K562 (cell line): ENCODE measurements around the gene IER3IP1. TPM values are rescaled to one million over a fixed set of nuclear protein-coding genes. Genes with fewer than 3 reads are reported as not detected.

Source experiments
- ATAC-seq: fragments of 200-7000 bp; cut with Tn5 transposase; 3 replicates; pipeline ENCODE4 v1.9.1; 2020; ENCODE audit warnings: moderate library complexity
- BruUV-seq: library from RNA; stranded (reverse); fragments of 400-500 nt; replicated peaks from 2 replicates; lab custom pipeline; 2021; lab: Mats Ljungman, UMichigan
- CTCF ChIA-PET: fragments of 300-600 bp; formaldehyde crosslinking; extraction: SDS; loops from one replicate; lab custom pipeline; 2021; ENCODE audit warnings: low intra/inter-chr PET ratio; lab: Yijun Ruan, JAX
- POLR2A ChIA-PET: fragments of 300-600, 350-650 bp; sonication (Branson Sonifier 250); formaldehyde crosslinking; extraction: SDS; loops from one replicate; lab custom pipeline; 2021; ENCODE audit warnings: antibody characterized with exemption, inconsistent platforms; lab: Yijun Ruan, JAX
- DNase-seq, 4 experiments: peaks; one replicate each; pipeline versions ENCODE4 v3.0.0 to v3.0.0-alpha.2; 2011 to 2018; ENCODE audit warnings: low spot score in 3 of 4, mixed read lengths in 3 of 4; ENCODE audit errors: extremely low read depth in 1 of 4
- FAIRE-seq: peaks from 2 replicates; lab custom pipeline; 2011; peaks lifted over from hg19 to GRCh38; lab: Jason Lieb, UNC
- H2AFZ ChIP-seq: 2 replicates; pipeline ENCODE4 v1.6.0; 2011; ENCODE audit warnings: low read depth, low read length, control low read depth, inconsistent platforms
- H3K27ac ChIP-seq: fragments of 200-600 bp; 3 replicates; pipeline ENCODE4 v1.8.0; 2011; ENCODE audit warnings: low read depth, mild to moderate bottlenecking, control low read depth, inconsistent platforms, low read length, moderate library complexity, mixed read lengths; ENCODE audit errors: extremely low read depth
- H3K27me3 ChIP-seq, 2 experiments: fragments of 300-600 bp in 1 of 2; 2 replicates in 1 of 2; 3 replicates in 1 of 2; pipeline versions ENCODE4 v1.6.0 to v1.8.0; 2011; ENCODE audit warnings: inconsistent platforms in 2 of 2, low read length in 2 of 2, mild to moderate bottlenecking in 1 of 2, mixed read lengths in 1 of 2, moderate library complexity in 1 of 2; ENCODE audit not compliant: control insufficient read depth in 2 of 2, insufficient read depth in 2 of 2
- H3K36me3 ChIP-seq: fragments of 300-600 bp; 3 replicates; pipeline ENCODE4 v1.8.0; 2011; ENCODE audit warnings: mild to moderate bottlenecking, low read length, inconsistent platforms; ENCODE audit not compliant: control insufficient read depth, insufficient read depth
- H3K4me1 ChIP-seq, 2 experiments: fragments of 200-600 bp in 1 of 2; replicated peaks in 1 of 2; 2 replicates in 1 of 2; 3 replicates in 1 of 2; pipeline versions ENCODE4 v1.5.1 to v1.8.0; 2011; ENCODE audit warnings: inconsistent platforms in 2 of 2, low read length in 2 of 2, mild to moderate bottlenecking in 1 of 2, mixed read lengths in 1 of 2, moderate library complexity in 1 of 2; ENCODE audit not compliant: control insufficient read depth in 2 of 2, insufficient read depth in 2 of 2
- H3K4me2 ChIP-seq: 2 replicates; pipeline ENCODE4 v1.6.1; 2011; ENCODE audit warnings: low read length, control low read depth, inconsistent platforms, mixed read lengths; ENCODE audit not compliant: insufficient read depth
- H3K4me3 ChIP-seq: fragments of 200-600 bp; sonication (generic), shearing (Covaris generic); 2 replicates; pipeline ENCODE4 v1.5.1; 2016; ENCODE audit warnings: control low read depth, inconsistent platforms
- H3K79me2 ChIP-seq: fragments of 200-600 bp; 3 replicates; pipeline ENCODE4 v1.8.0; 2011; ENCODE audit warnings: low read length, inconsistent platforms; ENCODE audit not compliant: control insufficient read depth, insufficient read depth
- H3K9ac ChIP-seq, 2 experiments: 2 replicates each; pipeline versions ENCODE4 v1.6.0 to v1.6.1; 2011; ENCODE audit warnings: low read depth in 2 of 2, low read length in 2 of 2, control low read depth in 1 of 2, inconsistent platforms in 1 of 2, mild to moderate bottlenecking in 1 of 2, mixed read lengths in 1 of 2; ENCODE audit not compliant: insufficient read depth in 1 of 2
- H3K9me1 ChIP-seq: one replicate; pipeline ENCODE4 v1.6.0; 2011; ENCODE audit warnings: inconsistent platforms, mild to moderate bottlenecking, low read length, moderate library complexity; ENCODE audit not compliant: control insufficient read depth, insufficient read depth
- H3K9me3 ChIP-seq: replicated peaks from 2 replicates; pipeline ENCODE4 v1.5.1; 2011; ENCODE audit warnings: low read depth, low read length, inconsistent platforms; ENCODE audit not compliant: control insufficient read depth, insufficient read depth
- H4K20me1 ChIP-seq: replicated peaks from 2 replicates; pipeline ENCODE4 v1.6.1; 2011; ENCODE audit warnings: low read length, inconsistent platforms, mixed read lengths; ENCODE audit not compliant: control insufficient read depth, insufficient read depth
- ARID2 ChIP-seq: fragments of 450-650 bp; IDR thresholded peaks from 2 replicates; pipeline ENCODE4 v1.6.1; 2017; ENCODE audit warnings: antibody characterized with exemption, mild to moderate bottlenecking
- BACH1 ChIP-seq: fragments of 200-800 bp; sonication (Bioruptor generic); IDR thresholded peaks from 2 replicates; pipeline ENCODE4 v1.6.1; 2016; ENCODE audit warnings: missing genetic modification characterization, missing compliant biosample characterization
- CBX1 ChIP-seq: sonication (generic); IDR thresholded peaks from 2 replicates; pipeline ENCODE4 v1.6.1; 2016; ENCODE audit warnings: antibody characterized with exemption, low read depth, mild to moderate bottlenecking
- DDX20 ChIP-seq: fragments of 450-650 bp; IDR thresholded peaks from 2 replicates; pipeline ENCODE4 v1.6.1; 2016; ENCODE audit warnings: missing genetic modification characterization, low read depth, mild to moderate bottlenecking, missing compliant biosample characterization, moderate library complexity
- EWSR1 ChIP-seq: fragments of 450-650 bp; IDR thresholded peaks from 2 replicates; pipeline ENCODE4 v1.6.1; 2018; ENCODE audit warnings: borderline replicate concordance, mild to moderate bottlenecking, low read depth, moderate library complexity; ENCODE audit not compliant: partially characterized antibody
- KAT7 ChIP-seq: sonication (generic); formaldehyde crosslinking; IDR thresholded peaks from 2 replicates; pipeline ENCODE4 v1.8.0; 2022; ENCODE audit warnings: missing genetic modification reagents, mild to moderate bottlenecking, borderline replicate concordance
- POLR2A ChIP-seq: fragments of 450-650 bp; conservative IDR thresholded peaks from 2 replicates; pipeline ENCODE4 v1.6.1; 2016
- POLR2G ChIP-seq: fragments of 200-400 bp; formaldehyde crosslinking; IDR thresholded peaks from 2 replicates; pipeline ENCODE4 v1.6.1; 2017; ENCODE audit warnings: low read depth, mild to moderate bottlenecking, antibody characterized with exemption, low read length, moderate library complexity
- SMAD1 ChIP-seq: fragments of 150-350 bp; IDR thresholded peaks from 2 replicates; pipeline ENCODE4 v1.6.1; 2014; ENCODE audit warnings: low read length, low read depth; ENCODE audit not compliant: partially characterized antibody
- SMARCA5 ChIP-seq: fragments of 450-650 bp; IDR thresholded peaks from 2 replicates; pipeline ENCODE4 v1.6.1; 2016
- STAG1 ChIP-seq: sonication (generic); formaldehyde crosslinking; IDR thresholded peaks from 2 replicates; pipeline ENCODE4 v1.5.0; 2020; ENCODE audit warnings: missing genetic modification reagents, borderline replicate concordance
- WHSC1 ChIP-seq: IDR thresholded peaks from one replicate; pipeline ENCODE4 v1.6.1; 2012; ENCODE audit warnings: low read length, control low read depth, inconsistent platforms
- YBX1 ChIP-seq: fragments of 450-650 bp; IDR thresholded peaks from 2 replicates; pipeline ENCODE4 v1.7.1; 2016; ENCODE audit warnings: mild to moderate bottlenecking
- WGBS: fragments of 100-300 bp; shearing (Covaris generic); methylation state at CpG from one replicate; pipeline ENCODE4 v1.1.6; 2016; ENCODE audit warnings: low coverage, mixed read lengths; ENCODE audit not compliant: insufficient coverage; ENCODE audit errors: missing lambda C conversion rate; 5-methylcytosine and 5-hydroxymethylcytosine counted together
- in situ Hi-C: fragments of 300-500 bp; cut with MboI; formaldehyde crosslinking; loops from 4 replicates; pipeline ENCODE4 v1.15.0; 2018; ENCODE audit warnings: inconsistent platforms, mixed read lengths
- intact Hi-C: fragments of 100-400 bp; cut with micrococcal nuclease; formaldehyde crosslinking; loops from 2 replicates; pipeline ENCODE4 v1.14.2; 2022
- polyA plus RNA-seq, 8 experiments: library from polyadenylated mRNA; depleted of rRNA in 4 of 8; stranded (reverse) in 5 of 8; unstranded in 3 of 8; fragments of >200 nt; fragmentation: Nextera tagmentation in 2 of 8; fragmentation: Illumina TruSeq in 1 of 8; extraction: Ambion mirVana in 2 of 8; extraction: Trizol in 1 of 8; gene quantifications; 2 replicates each; pipeline versions ENCODE4 v1.2.1 to v1.2.3, GENCODE V29; 2011 to 2014; ENCODE audit warnings: inconsistent platforms in 1 of 8, missing spikeins in 1 of 8
- total RNA-seq, 7 experiments: library from RNA; depleted of rRNA in 6 of 7; stranded (reverse); fragments of >200 nt in 6 of 7; fragmentation: Illumina TruSeq in 2 of 7; extraction: Trizol in 2 of 7; gene quantifications; 2 replicates each; pipeline versions ENCODE4 v1.2.1 to v1.2.3, GENCODE V29; 2011 to 2021; ENCODE audit warnings: low replicate concordance in 1 of 7
- TF ChIP-seq, protein P1 (sequence below): fragments of 450-650 bp; formaldehyde crosslinking; IDR thresholded peaks from 2 replicates; pipeline ENCODE4 v1.4.0; 2022; ENCODE audit warnings: missing genetic modification characterization
- TF ChIP-seq, protein P2 (sequence below), 2 experiments: fragments of 450-650 bp; IDR thresholded peaks; 2 replicates each; pipeline ENCODE4 v1.6.1; 2016
- TF ChIP-seq, protein P3 (sequence below): sonication (generic); formaldehyde crosslinking; IDR thresholded peaks from 2 replicates; pipeline ENCODE4 v1.8.0; 2022; ENCODE audit warnings: mild to moderate bottlenecking, missing genetic modification reagents
- TF ChIP-seq, protein P4 (sequence below), 2 experiments: fragments of 450-650 bp in 1 of 2; sonication (generic) in 1 of 2; formaldehyde crosslinking in 1 of 2; IDR thresholded peaks in 1 of 2; conservative IDR thresholded peaks in 1 of 2; 2 replicates each; pipeline versions ENCODE4 v1.6.1 to v1.8.1; 2016 to 2023; ENCODE audit warnings: mild to moderate bottlenecking in 2 of 2, moderate library complexity in 2 of 2, inconsistent platforms in 1 of 2, missing genetic modification reagents in 1 of 2

The IER3IP1 gene
- total and polyA plus RNA-seq, 9 of the 15 experiments (the other 6 are each of a cell fraction or from before 2014, with no cell fraction given), result 9.0 to 38.2 (median 19.9) TPM

DNA sequence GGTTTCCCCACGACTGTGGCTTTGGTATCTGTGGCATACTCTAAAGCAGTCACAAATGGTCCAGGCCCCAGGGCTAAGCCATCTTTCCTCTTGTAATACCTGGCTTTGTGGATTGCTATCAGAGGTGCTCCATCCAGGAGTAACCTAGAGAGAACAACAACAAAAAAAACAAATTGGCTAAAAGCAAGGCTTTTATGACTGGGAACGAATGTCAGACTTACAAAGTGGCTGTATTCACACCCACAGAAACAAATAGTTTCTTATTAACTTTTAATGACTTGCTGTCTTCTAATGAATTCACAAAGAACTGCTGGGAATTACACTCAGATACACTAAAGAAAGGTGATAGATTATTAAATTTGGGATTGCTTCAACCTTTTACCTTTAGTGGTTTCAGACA is 61.0 kb downstream of the IER3IP1 start (continued):
- TF ChIP-seq, protein P1, sequence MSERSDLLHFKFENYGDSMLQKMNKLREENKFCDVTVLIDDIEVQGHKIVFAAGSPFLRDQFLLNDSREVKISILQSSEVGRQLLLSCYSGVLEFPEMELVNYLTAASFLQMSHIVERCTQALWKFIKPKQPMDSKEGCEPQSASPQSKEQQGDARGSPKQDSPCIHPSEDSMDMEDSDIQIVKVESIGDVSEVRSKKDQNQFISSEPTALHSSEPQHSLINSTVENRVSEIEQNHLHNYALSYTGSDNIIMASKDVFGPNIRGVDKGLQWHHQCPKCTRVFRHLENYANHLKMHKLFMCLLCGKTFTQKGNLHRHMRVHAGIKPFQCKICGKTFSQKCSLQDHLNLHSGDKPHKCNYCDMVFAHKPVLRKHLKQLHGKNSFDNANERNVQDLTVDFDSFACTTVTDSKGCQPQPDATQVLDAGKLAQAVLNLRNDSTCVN (CRISPR knock-in tag), result no peak
- TF ChIP-seq POLR2G (no peak), DDX20 (tag) (no peak)
- TF ChIP-seq, protein P2, sequence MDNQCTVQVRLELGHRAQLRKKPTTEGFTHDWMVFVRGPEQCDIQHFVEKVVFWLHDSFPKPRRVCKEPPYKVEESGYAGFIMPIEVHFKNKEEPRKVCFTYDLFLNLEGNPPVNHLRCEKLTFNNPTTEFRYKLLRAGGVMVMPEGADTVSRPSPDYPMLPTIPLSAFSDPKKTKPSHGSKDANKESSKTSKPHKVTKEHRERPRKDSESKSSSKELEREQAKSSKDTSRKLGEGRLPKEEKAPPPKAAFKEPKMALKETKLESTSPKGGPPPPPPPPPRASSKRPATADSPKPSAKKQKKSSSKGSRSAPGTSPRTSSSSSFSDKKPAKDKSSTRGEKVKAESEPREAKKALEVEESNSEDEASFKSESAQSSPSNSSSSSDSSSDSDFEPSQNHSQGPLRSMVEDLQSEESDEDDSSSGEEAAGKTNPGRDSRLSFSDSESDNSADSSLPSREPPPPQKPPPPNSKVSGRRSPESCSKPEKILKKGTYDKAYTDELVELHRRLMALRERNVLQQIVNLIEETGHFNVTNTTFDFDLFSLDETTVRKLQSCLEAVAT (IDR thresholded peaks at IDR 0.05), result no peak

DNA sequence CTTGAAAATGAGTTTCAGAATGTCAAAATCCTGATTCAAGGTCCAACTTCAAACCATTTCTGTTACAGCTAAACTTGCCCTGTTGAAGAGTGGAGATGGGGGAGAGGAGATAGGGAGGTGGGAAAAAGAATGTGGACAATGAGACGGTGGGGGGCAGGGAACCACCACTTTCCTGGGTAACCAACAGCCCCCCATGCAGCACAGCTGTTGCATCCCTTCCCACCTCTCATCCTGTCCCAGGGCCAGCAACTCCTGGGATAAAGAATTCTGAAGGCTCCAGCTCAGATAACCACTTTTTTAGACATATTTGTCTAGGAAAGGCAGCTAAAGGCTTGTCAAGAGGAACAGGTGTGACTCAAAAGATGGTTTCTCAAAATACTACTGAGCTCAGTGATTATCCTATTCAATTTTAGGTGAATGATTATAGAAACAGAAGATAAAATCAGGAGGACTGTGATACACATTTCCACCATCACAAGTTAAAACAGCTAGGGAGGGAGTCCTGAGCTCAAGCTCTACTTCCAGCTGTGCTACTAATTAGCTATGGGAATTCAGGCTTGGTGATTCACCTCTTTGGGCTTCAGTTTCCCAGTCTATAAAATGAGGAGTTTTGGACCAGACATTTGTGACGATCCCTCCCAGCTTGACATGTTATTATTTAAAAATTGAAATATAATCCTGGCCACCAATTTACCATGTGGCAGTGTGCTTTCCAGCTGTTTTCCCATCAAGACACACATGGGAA is 62.2 kb downstream of the IER3IP1 start:
- Histone ChIP-seq H3K79me2 (no peaks in the 10 kb centered on the region), H3K9me3 (no peaks in the 10 kb centered on the region), H3K4me3 (no peak overlapping the region), H3K9me1 (no peaks in the 10 kb centered on the region), H3K4me1 (no peaks in the 10 kb centered on the region), H4K20me1 (no peaks in the 10 kb centered on the region), H3K36me3 (peaks cover 37% of the 10 kb centered on the region; the same call in 2 of the 3 replicates), H3K27ac (no peak overlapping the region), H3K4me2 (no peak overlapping the region), H3K27me3 (no peaks in the 10 kb centered on the region), H3K9ac (no peak overlapping the region), H2AFZ (no peak overlapping the region)
- DNase-seq (no peak), FAIRE-seq (no peak), ATAC-seq (no peak)
- POLR2A ChIA-PET, result interaction anchor here (0.7 to 1.0 kb wide), 4 partner anchors 11 to 96 kb away, joined by 3 read pairs; partner anchors contain the start of gene HDHD2
- 83% methylated on average over 2 of the region's 2 CpGs for WGBS
- in situ Hi-C loops, result no loop called here
- intact Hi-C loops, result no loop called here
- CTCF ChIA-PET, result no interaction called here
- BruUV-seq, result no TSS peak
- no peak for TF ChIP-seq CBX1
- no peak for TF ChIP-seq SMARCA5
- no peak for TF ChIP-seq POLR2A
- TF ChIP-seq KAT7 (CRISPR knock-in tag), result no peak
- no peak for TF ChIP-seq ARID2
- no peak for TF ChIP-seq EWSR1
- TF ChIP-seq, protein P3, sequence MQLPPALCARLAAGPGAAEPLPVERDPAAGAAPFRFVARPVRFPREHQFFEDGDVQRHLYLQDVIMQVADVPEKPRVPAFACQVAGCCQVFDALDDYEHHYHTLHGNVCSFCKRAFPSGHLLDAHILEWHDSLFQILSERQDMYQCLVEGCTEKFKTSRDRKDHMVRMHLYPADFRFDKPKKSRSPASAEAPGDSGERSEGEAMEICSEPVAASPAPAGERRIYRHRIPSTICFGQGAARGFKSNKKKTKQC (CRISPR knock-in tag), result no peak
- TF ChIP-seq BACH1 (tag), result no peak
- TF ChIP-seq, protein P4, sequence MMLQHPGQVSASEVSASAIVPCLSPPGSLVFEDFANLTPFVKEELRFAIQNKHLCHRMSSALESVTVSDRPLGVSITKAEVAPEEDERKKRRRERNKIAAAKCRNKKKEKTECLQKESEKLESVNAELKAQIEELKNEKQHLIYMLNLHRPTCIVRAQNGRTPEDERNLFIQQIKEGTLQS (IDR thresholded peaks at IDR 0.05), result no peak
- TF ChIP-seq, protein P4 (CRISPR knock-in tag; conservative IDR thresholded peaks at IDR 0.05), result no peak
- no peak for TF ChIP-seq STAG1 (CRISPR knock-in tag)
- no peak for TF ChIP-seq YBX1
- TF ChIP-seq SMAD1, result no peak
- TF ChIP-seq WHSC1, result no peak
